HL-60 (cell line): Measurements from ENCODE around the gene KIF22.

Experiments used
- POLR2AphosphoS5 ChIP-seq: IDR thresholded peaks from 2 replicates; pipeline ENCODE4 v1.6.1; 2012; ENCODE audit warnings: low read depth
- TF ChIP-seq, protein P1 (sequence below): IDR thresholded peaks from one replicate; pipeline ENCODE4 v1.5.1; 2011; ENCODE audit warnings: low read length, control low read depth, inconsistent platforms; ENCODE audit not compliant: insufficient read depth

DNA sequence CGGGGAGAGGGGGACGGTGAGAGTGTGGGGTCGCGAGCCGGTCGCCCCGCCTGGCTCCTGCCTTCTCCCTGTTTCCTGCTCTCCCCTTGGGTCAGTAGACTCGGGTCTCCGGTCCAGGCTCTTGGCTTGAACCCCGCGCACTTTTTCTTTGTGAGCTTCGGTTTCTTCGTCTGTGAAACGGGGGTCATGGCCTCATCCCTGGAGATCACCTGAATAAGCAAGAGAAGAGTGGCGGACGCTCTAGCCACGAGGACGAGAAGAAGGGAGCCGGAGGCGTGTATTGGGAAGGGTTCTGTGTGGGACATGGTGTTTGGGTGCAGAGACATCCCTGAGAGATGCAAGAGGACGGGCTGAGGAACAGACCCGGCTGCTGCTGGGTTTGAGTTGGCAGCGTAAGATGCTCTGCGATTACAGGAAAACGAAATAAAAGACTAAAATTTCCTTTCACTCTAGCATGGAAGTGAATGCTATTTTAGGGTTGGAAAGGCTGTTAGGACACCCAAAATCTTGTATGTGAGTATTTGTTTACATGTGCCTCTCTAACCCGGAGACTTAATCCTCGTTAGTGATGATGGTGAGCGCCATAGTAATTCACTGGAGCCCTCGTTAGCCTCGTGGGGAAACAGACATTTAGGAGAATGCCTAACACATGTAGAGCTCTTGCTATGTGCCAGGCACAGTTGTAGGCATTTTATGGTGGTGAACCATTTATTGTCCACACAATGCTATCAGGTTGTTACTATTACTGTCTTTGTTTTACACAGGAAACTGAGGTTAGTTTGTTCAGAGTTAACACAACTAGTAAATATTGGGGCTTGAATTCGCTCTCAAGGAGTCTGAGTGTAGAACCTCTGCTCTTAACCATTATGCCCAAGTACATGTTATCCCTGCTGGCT, 646 bp downstream of the KIF22 start:
- TF ChIP-seq, protein P1, sequence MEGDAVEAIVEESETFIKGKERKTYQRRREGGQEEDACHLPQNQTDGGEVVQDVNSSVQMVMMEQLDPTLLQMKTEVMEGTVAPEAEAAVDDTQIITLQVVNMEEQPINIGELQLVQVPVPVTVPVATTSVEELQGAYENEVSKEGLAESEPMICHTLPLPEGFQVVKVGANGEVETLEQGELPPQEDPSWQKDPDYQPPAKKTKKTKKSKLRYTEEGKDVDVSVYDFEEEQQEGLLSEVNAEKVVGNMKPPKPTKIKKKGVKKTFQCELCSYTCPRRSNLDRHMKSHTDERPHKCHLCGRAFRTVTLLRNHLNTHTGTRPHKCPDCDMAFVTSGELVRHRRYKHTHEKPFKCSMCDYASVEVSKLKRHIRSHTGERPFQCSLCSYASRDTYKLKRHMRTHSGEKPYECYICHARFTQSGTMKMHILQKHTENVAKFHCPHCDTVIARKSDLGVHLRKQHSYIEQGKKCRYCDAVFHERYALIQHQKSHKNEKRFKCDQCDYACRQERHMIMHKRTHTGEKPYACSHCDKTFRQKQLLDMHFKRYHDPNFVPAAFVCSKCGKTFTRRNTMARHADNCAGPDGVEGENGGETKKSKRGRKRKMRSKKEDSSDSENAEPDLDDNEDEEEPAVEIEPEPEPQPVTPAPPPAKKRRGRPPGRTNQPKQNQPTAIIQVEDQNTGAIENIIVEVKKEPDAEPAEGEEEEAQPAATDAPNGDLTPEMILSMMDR, result no peak
- TF ChIP-seq POLR2AphosphoS5, result no peak
